Mononuclear cell (primary cell): ENCODE measurements around the gene CRYBG1. TPM values are rescaled to one million over a fixed set of nuclear protein-coding genes. Genes with fewer than 3 reads are reported as not detected.

Experiments used
- H3K27me3 ChIP-seq: 2 replicates; pipeline ENCODE4 v1.6.0; 2011; ENCODE audit warnings: low read length, control low read depth; ENCODE audit not compliant: insufficient read depth
- H3K4me1 ChIP-seq: 2 replicates; pipeline ENCODE4 v1.5.1; 2011; ENCODE audit warnings: mild to moderate bottlenecking, low read length, control low read depth; ENCODE audit not compliant: insufficient read depth
- H3K4me3 ChIP-seq: 2 replicates; pipeline ENCODE4 v1.5.1; 2011; ENCODE audit warnings: mild to moderate bottlenecking, low read length, moderate library complexity
- H3K9me3 ChIP-seq: 2 replicates; pipeline ENCODE4 v1.5.1; 2011; ENCODE audit warnings: low read depth, mild to moderate bottlenecking, control low read depth, low read length
- total RNA-seq: library from RNA; depleted of rRNA; stranded (reverse); fragments of >200 nt; gene quantifications from one replicate; pipeline ENCODE4 v1.2.3, GENCODE V29; 2012

Gene CRYBG1
- total RNA-seq, 1 donor, result 60.9 TPM

GRCh38 chr6:106525107-106525881 is 164.8 kb downstream of the CRYBG1 start:
- Histone ChIP-seq H3K4me3 (peak overlapping the region; percentile 1), H3K9me3 (no peaks in the 10 kb centered on the region), H3K27me3 (no peaks in the 10 kb centered on the region), H3K4me1 (peaks cover 50% of the 10 kb centered on the region)

DNA sequence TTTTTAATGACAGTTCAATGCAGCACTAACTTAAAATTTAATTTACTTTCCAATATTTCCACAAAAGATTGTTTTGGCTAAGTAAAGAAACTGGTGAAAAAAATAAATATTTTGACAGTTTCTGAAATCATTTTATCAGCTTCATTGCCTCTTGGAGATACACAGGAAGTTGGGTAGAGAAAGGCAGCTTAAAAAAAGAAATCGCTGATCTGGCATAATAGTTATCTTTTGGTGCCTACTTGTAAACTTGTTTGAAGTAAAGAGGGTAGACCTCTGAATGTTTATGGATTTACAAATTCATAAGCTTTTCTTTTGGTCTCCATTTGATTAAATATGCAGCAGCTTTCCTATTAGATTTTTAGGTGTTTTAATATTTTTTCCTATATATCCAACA is 165.4 kb downstream of the CRYBG1 start:
- H3K4me1 ChIP-seq, result peaks cover 44% of the 10 kb centered on the region
- H3K4me3 ChIP-seq, result no peak overlapping the region
- no peaks in the 10 kb centered on the region for H3K9me3 ChIP-seq
- no peaks in the 10 kb centered on the region for H3K27me3 ChIP-seq

DNA sequence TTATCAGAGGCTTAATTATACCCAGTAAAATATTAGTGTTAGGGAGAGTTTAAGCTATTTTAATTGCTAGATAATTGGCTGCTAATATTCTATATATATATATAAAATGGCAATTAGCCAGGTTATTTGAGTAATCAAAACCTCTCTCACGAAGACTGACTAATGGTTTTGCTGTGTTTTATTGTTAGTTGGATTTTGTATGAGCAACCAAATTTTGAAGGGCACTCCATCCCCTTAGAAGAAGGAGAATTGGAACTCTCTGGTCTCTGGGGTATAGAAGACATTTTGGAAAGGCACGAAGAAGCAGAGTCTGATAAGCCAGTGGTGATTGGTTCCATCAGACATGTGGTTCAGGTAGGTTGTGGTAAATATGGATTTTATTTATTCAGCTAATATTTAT is 166.6 kb downstream of the CRYBG1 start:
- H3K27me3 ChIP-seq, result no peaks in the 10 kb centered on the region
- H3K4me3 ChIP-seq, result no peak overlapping the region
- H3K9me3 ChIP-seq, result no peaks in the 10 kb centered on the region
- H3K4me1 ChIP-seq, result peaks cover 32% of the 10 kb centered on the region

GRCh38 chr6:106527979-106528378 is 167.5 kb downstream of the CRYBG1 start:
- Histone ChIP-seq H3K9me3 (no peaks in the 10 kb centered on the region), H3K4me3 (no peak overlapping the region), H3K4me1 (peaks cover 25% of the 10 kb centered on the region), H3K27me3 (no peaks in the 10 kb centered on the region)

DNA sequence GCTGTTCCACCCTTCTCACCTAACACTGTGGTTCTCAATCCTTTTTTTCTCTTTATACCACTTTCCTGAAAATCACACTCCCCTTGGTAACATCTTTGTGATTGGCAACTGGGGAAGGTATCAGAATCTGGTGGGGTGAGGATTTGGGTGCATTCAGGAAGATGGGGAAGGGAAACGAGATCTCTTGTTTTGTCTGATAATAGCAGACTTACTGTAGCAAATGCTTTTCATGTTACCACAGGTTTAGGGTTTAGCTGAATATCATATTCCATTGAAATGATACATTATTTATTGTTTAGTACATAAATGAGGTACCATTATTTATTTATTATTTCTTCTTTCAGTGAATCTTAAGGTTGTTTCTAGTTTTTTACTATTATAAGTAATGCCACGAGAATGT is 168.0 kb downstream of the CRYBG1 start:
- Histone ChIP-seq H3K9me3 (no peaks in the 10 kb centered on the region), H3K27me3 (no peaks in the 10 kb centered on the region), H3K4me3 (no peak overlapping the region), H3K4me1 (peaks cover 26% of the 10 kb centered on the region)

DNA sequence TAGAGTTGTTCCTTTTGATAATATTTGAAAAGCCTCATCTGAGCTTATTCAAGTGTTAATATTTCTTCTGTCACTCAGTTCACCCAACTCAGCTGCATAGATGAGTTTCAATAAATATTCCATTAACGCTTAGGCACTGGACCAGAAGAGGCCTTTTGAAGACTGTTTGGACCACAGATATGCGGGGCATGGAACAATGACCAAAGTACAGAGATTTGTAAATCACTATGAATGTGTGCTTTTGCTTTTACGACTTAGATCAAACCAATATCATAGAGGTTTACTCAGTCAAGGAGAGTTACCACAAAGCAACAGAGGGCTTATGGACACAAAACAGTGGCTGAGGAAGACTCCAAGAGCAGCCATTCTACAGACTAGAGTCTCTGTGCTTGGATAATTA is 168.9 kb downstream of the CRYBG1 start:
- H3K4me1 ChIP-seq, result peaks cover 26% of the 10 kb centered on the region
- H3K9me3 ChIP-seq, result no peaks in the 10 kb centered on the region
- no peak overlapping the region for H3K4me3 ChIP-seq
- H3K27me3 ChIP-seq, result no peaks in the 10 kb centered on the region

GRCh38 chr6:106530026-106530425 is 169.5 kb downstream of the CRYBG1 start:
- H3K4me1 ChIP-seq, result peaks cover 27% of the 10 kb centered on the region
- H3K9me3 ChIP-seq, result no peaks in the 10 kb centered on the region
- no peaks in the 10 kb centered on the region for H3K27me3 ChIP-seq
- H3K4me3 ChIP-seq, result no peak overlapping the region

GRCh38 chr6:106530502-106530901 is 170.0 kb downstream of the CRYBG1 start:
- Histone ChIP-seq H3K4me1 (peaks cover 27% of the 10 kb centered on the region), H3K27me3 (no peaks in the 10 kb centered on the region), H3K4me3 (no peak overlapping the region), H3K9me3 (no peaks in the 10 kb centered on the region)

GRCh38 chr6:106533054-106533453 is 172.5 kb downstream of the CRYBG1 start:
- Histone ChIP-seq H3K9me3 (no peaks in the 10 kb centered on the region), H3K27me3 (no peaks in the 10 kb centered on the region), H3K4me1 (peaks cover 44% of the 10 kb centered on the region)

GRCh38 chr6:106534004-106534403 is 173.5 kb downstream of the CRYBG1 start:
- H3K4me1 ChIP-seq, result peaks cover 51% of the 10 kb centered on the region
- no peak overlapping the region for H3K4me3 ChIP-seq

More at GRCh38 chr6:106533054-106533453, 172.5 kb downstream of the CRYBG1 start:
- H3K4me3 ChIP-seq, result no peak overlapping the region

DNA sequence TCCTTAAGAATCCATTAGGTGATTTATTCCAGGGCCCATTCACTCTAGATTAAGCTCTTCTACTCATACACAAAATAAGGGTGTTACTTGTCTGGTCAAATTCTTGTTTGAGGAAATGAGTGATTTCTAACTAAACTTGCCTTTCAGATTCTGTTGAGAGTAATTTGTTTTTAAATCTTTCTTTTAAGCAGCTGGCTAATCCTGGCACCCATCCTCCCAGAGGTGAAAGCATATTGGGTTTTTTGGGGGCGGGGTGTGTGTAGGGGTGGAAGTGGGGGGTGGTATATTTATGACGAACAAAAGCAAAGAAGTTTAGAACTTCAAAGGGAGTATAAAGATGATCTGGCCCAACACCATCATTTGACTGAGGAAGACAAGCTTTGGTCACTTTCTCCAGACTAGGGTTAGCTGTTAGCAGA is 174.1 kb downstream of the CRYBG1 start:
- Histone ChIP-seq H3K27me3 (no peaks in the 10 kb centered on the region), H3K4me1 (peaks cover 56% of the 10 kb centered on the region), H3K4me3 (no peak overlapping the region), H3K9me3 (no peaks in the 10 kb centered on the region)

More at GRCh38 chr6:106534004-106534403, 173.5 kb downstream of the CRYBG1 start:
- no peaks in the 10 kb centered on the region for H3K27me3 ChIP-seq
- H3K9me3 ChIP-seq, result no peaks in the 10 kb centered on the region

DNA sequence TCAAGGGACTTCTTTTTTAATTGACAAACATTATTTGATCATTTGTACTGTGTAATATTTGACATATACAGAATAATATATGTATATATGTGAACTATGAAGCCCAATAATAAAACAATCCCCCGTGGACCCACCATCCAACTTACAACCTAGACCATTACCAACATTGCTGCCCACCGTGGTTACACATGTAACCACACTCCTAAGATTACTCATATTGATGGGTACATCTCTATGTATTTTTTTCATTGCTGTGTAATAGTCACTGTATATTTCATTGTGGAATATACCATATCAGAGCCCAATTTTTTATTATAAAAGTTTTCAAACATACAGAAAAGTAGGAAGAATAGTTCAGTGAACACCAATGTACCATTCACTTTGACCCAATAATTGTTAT is 174.5 kb downstream of the CRYBG1 start:
- Histone ChIP-seq H3K27me3 (no peaks in the 10 kb centered on the region), H3K9me3 (no peaks in the 10 kb centered on the region), H3K4me3 (no peak overlapping the region), H3K4me1 (peaks cover 61% of the 10 kb centered on the region)

DNA sequence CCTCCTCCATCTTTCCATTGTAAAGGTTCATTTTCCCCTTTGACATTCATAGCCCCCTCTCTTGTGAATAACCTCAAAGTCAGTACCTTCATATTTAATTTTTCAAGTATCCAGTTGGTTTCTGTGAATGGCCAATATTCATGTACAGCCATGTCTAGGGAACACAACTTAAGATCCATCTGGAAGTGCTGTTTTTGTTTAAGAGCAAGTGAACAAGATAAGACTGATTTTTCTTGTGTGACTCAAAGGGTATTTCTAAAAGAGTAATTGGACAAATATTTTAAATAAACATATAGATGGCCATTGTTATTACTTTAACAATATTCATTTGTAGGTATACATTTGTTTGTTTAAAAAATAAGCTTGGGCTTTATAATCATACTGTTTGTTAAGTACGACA is 175.8 kb downstream of the CRYBG1 start:
- Histone ChIP-seq H3K27me3 (no peaks in the 10 kb centered on the region), H3K4me1 (peaks cover 71% of the 10 kb centered on the region), H3K9me3 (no peaks in the 10 kb centered on the region), H3K4me3 (no peak overlapping the region)

GRCh38 chr6:106536851-106537250 is 176.3 kb downstream of the CRYBG1 start:
- peaks cover 71% of the 10 kb centered on the region for H3K4me1 ChIP-seq
- H3K4me3 ChIP-seq, result no peak overlapping the region
- no peaks in the 10 kb centered on the region for H3K27me3 ChIP-seq
- H3K9me3 ChIP-seq, result no peaks in the 10 kb centered on the region

DNA sequence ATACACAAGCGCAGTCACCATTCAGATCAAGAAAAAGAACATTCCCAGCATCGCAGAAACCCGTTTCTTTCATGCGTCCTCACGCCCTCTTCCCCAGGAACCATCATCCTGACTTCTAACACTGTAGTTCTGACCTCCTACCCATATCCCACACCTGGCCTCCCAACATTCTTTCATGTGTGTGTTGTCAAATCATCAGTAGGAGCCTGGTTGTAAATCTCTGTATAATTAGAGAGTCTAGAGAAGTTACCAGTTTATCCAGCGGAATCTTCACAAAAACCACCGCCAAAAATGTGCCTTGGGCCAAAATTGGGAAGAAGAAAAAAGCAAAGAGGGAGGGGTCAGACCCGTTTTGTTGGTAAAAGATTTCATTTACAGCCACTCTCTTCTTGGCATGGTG is 177.1 kb downstream of the CRYBG1 start:
- peaks cover 71% of the 10 kb centered on the region for H3K4me1 ChIP-seq
- H3K27me3 ChIP-seq, result no peaks in the 10 kb centered on the region
- H3K4me3 ChIP-seq, result no peak overlapping the region
- H3K9me3 ChIP-seq, result no peaks in the 10 kb centered on the region

GRCh38 chr6:106538145-106538544 is 177.6 kb downstream of the CRYBG1 start:
- H3K4me1 ChIP-seq, result peaks cover 67% of the 10 kb centered on the region

More at GRCh38 chr6:106538145-106538544, 177.6 kb downstream of the CRYBG1 start:
- H3K9me3 ChIP-seq, result no peaks in the 10 kb centered on the region
- no peaks in the 10 kb centered on the region for H3K27me3 ChIP-seq
- no peak overlapping the region for H3K4me3 ChIP-seq
